A673 (cell line): ENCODE results near the gene EPB41L3. TPM values are rescaled to one million over a fixed set of nuclear protein-coding genes. Genes with fewer than 3 reads are reported as not detected.

Experiments
- BruUV-seq: library from RNA; stranded (reverse); fragments of 400-500 nt; replicated peaks from 2 replicates; lab custom pipeline; 2021; lab: Mats Ljungman, UMichigan
- CTCF ChIA-PET: fragments of 300-600 bp; sonication (Branson Sonifier 250); formaldehyde crosslinking; loops from one replicate; lab custom pipeline; 2022; ENCODE audit warnings: antibody characterized with exemption; lab: Charles Lee
- POLR2A ChIA-PET: fragments of 300-600 bp; sonication (Branson Sonifier 250); formaldehyde crosslinking; loops from one replicate; lab custom pipeline; 2022; ENCODE audit warnings: antibody characterized with exemption; ENCODE audit not compliant: low non-redundant PET; lab: Charles Lee
- DNase-seq: peaks from one replicate; pipeline ENCODE4 v3.0.0-alpha.2; 2015; ENCODE audit warnings: low spot score
- H3K27ac ChIP-seq: fragments of 200-600 bp; sonication (generic); 2 replicates; pipeline ENCODE4 v1.5.1; 2016; ENCODE audit warnings: mixed run types, low read depth, mild to moderate bottlenecking, mixed read lengths, antibody characterized with exemption, low read length; ENCODE audit not compliant: poor library complexity, severe bottlenecking
- H3K27me3 ChIP-seq: fragments of 200-600 bp; sonication (generic); replicated peaks from 2 replicates; pipeline ENCODE4 v1.6.1; 2017; ENCODE audit warnings: mixed run types, low read depth, mild to moderate bottlenecking, mixed read lengths, antibody characterized with exemption, low read length; ENCODE audit not compliant: insufficient read depth, poor library complexity
- H3K36me3 ChIP-seq: fragments of 200-600 bp; sonication (generic); 2 replicates; pipeline ENCODE4 v1.6.1; 2016; ENCODE audit warnings: mixed run types, mild to moderate bottlenecking, mixed read lengths, antibody characterized with exemption, low read length; ENCODE audit not compliant: insufficient read depth, poor library complexity, severe bottlenecking
- H3K4me1 ChIP-seq: fragments of 200-600 bp; sonication (generic); 2 replicates; pipeline ENCODE4 v1.6.1; 2017; ENCODE audit warnings: mixed run types, mild to moderate bottlenecking, mixed read lengths, antibody characterized with exemption, low read length; ENCODE audit not compliant: insufficient read depth, poor library complexity, severe bottlenecking
- H3K4me3 ChIP-seq: fragments of 200-600 bp; sonication (generic); 2 replicates; pipeline ENCODE4 v1.5.1; 2016; ENCODE audit warnings: low read depth, mixed run types, mild to moderate bottlenecking, mixed read lengths, low read length; ENCODE audit not compliant: poor library complexity, severe bottlenecking
- H3K9me3 ChIP-seq: fragments of 200-600 bp; sonication (generic); 2 replicates; pipeline ENCODE4 v1.6.1; 2016; ENCODE audit warnings: mixed run types, low read depth, mild to moderate bottlenecking, mixed read lengths, antibody characterized with exemption, low read length; ENCODE audit not compliant: poor library complexity, severe bottlenecking
- CTCF ChIP-seq: fragments of 300-800, 200-600 bp; sonication (generic); conservative IDR thresholded peaks from 2 replicates; pipeline ENCODE4 v1.5.1; 2017; ENCODE audit warnings: low read depth, mild to moderate bottlenecking, antibody characterized with exemption, low read length, moderate library complexity, mixed read lengths
- EZH2 ChIP-seq: fragments of 200-600 bp; sonication (generic); IDR thresholded peaks from 2 replicates; pipeline ENCODE4 v1.6.1; 2017; ENCODE audit warnings: borderline replicate concordance, low read depth, mild to moderate bottlenecking, mixed read lengths, antibody characterized with exemption, low read length; ENCODE audit not compliant: poor library complexity, severe bottlenecking
- intact Hi-C: fragments of 100-400 bp; cut with micrococcal nuclease; formaldehyde crosslinking; loops from one replicate; pipeline ENCODE4 v1.10.0; 2022; ENCODE audit not compliant: unreplicated experiment
- total RNA-seq: library from RNA; stranded (reverse); gene quantifications from 2 replicates; pipeline ENCODE4 v1.2.3, GENCODE V29; 2021

Gene EPB41L3
- total RNA-seq, 1 experiment from 2014 or later: 0.86 TPM

GRCh38 chr18:5413447-5413846, 130.3 kb downstream of the EPB41L3 start:
- BruUV-seq: no TSS peak

DNA sequence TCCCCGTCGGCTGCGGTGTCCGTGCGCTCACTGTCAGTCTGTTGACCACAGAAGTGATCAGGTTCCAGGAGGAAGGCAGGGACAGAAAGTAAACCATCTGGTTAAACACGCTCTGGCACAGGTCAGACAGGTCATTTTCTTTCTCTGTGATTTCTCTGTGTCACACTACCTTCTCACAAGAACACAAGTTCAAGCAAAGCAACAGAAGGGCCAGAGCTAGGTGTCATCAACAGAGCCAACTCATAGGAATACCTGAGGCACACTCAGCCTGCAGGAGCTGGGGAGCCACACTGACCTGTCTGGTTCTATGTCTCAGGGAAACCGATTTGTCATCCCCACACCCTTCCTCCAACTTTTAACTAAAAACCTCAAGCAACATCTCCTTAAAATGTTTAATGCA, 133.2 kb downstream of the EPB41L3 start:
- no peaks in the 10 kb centered on the region for H3K4me1 ChIP-seq
- H3K4me3 ChIP-seq: no peak overlapping the region
- BruUV-seq: no TSS peak
- DNase-seq: no peak
- H3K27ac ChIP-seq: no peak overlapping the region
- TF ChIP-seq EZH2: no peak
- no peak for TF ChIP-seq CTCF
- ChIA-PET POLR2A (no interaction called here), CTCF (no interaction called here)
- peaks cover 35% of the 10 kb centered on the region for H3K27me3 ChIP-seq
- no peaks in the 10 kb centered on the region for H3K9me3 ChIP-seq
- intact Hi-C loops: no loop called here
- H3K36me3 ChIP-seq: no peaks in the 10 kb centered on the region

More at GRCh38 chr18:5413447-5413846, 130.3 kb downstream of the EPB41L3 start:
- intact Hi-C loops: no loop called here
- no peaks in the 10 kb centered on the region for H3K9me3 ChIP-seq
- POLR2A ChIA-PET: no interaction called here
- peaks cover 39% of the 10 kb centered on the region for H3K27me3 ChIP-seq
- H3K4me1 ChIP-seq: no peaks in the 10 kb centered on the region
- CTCF ChIA-PET: no interaction called here
- H3K27ac ChIP-seq: no peak overlapping the region
- DNase-seq: no peak
- TF ChIP-seq CTCF (no peak), EZH2 (no peak)
- no peaks in the 10 kb centered on the region for H3K36me3 ChIP-seq
- H3K4me3 ChIP-seq: no peak overlapping the region

DNA sequence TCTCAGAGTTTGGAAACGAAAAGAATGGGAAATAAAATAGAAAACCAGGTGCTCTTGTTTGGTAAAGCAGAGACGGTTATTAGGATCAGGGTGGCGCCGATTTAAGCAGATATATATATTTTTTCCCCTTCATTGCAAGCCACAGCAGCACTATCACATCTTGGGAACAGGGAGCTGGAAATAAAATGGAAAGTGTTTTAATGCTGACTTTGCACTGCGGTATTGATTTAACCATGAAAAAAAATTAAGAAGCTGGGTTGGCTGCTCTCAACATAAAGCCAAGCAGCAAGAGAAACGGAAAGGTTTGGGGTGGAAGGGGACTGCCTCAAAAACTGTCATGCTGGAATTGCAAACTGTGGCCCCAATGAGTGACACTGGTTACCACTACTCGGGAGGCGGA, 145.5 kb downstream of the EPB41L3 start:
- POLR2A ChIA-PET: no interaction called here

More for the DNA sequence above, 145.5 kb downstream of the EPB41L3 start:
- Histone ChIP-seq H3K4me3 (no peak overlapping the region), H3K4me1 (no peaks in the 10 kb centered on the region), H3K36me3 (no peaks in the 10 kb centered on the region), H3K27me3 (peaks cover 71% of the 10 kb centered on the region), H3K9me3 (no peaks in the 10 kb centered on the region), H3K27ac (no peak overlapping the region)
- TF ChIP-seq EZH2: no peak
- no peak for TF ChIP-seq CTCF
- no peak for DNase-seq
- no TSS peak for BruUV-seq
- intact Hi-C loops: no loop called here
- CTCF ChIA-PET: no interaction called here
